ENCODE data around the gene OTOP3. TPM values are rescaled to one million over a fixed set of nuclear protein-coding genes. Genes with fewer than 3 reads are reported as not detected.

The OTOP3 gene
- total RNA-seq, 1 donor from 2014 or later, result 0.57 TPM

GRCh38 chr17:74921769-74922168 is 13.9 kb upstream of the OTOP3 start:
- Mint-ChIP-seq H3K9me3 (ENCODE audit: low read depth) (no peaks in the 10 kb centered on the region), H3K4me1 (ENCODE audit: low read depth) (peaks cover 2% of the 10 kb centered on the region), H3K4me3 (ENCODE audit: low read depth) (no peak overlapping the region), H3K36me3 (ENCODE audit: insufficient read depth) (no peaks in the 10 kb centered on the region), H3K27me3 (peaks cover 48% of the 10 kb centered on the region), H3K27ac (no peak overlapping the region)
- no peak for DNase-seq (ENCODE audit: low spot score, unreplicated experiment)
- TF ChIP-seq CTCF (IDR thresholded peaks at IDR 0.05; ENCODE audit: unreplicated experiment), result no peak

GRCh38 chr17:74922172-74922571 is 13.5 kb upstream of the OTOP3 start:
- H3K4me1 Mint-ChIP-seq (ENCODE audit: low read depth), result peaks cover 2% of the 10 kb centered on the region
- H3K9me3 Mint-ChIP-seq (ENCODE audit: low read depth), result no peaks in the 10 kb centered on the region
- peaks cover 49% of the 10 kb centered on the region for H3K27me3 Mint-ChIP-seq
- H3K36me3 Mint-ChIP-seq (ENCODE audit: insufficient read depth), result no peaks in the 10 kb centered on the region
- DNase-seq (ENCODE audit: low spot score, unreplicated experiment), result no peak
- no peak overlapping the region for H3K4me3 Mint-ChIP-seq (ENCODE audit: low read depth)
- no peak for TF ChIP-seq CTCF (IDR thresholded peaks at IDR 0.05; ENCODE audit: unreplicated experiment)
- H3K27ac Mint-ChIP-seq, result no peak overlapping the region

- Mint-ChIP-seq H3K9me3 (ENCODE audit: low read depth) (no peaks in the 10 kb centered on the region), H3K4me3 (ENCODE audit: low read depth) (peak within 1 kb of the TSS; percentile 38), H3K4me1 (ENCODE audit: low read depth) (peaks cover 2% of the 10 kb centered on the region), H3K36me3 (ENCODE audit: insufficient read depth) (no peaks in the 10 kb centered on the region), H3K27me3 (peaks cover 57% of the 10 kb centered on the region), H3K27ac (no peak within 1 kb of the TSS)
- no peak for TF ChIP-seq CTCF (IDR thresholded peaks at IDR 0.05; ENCODE audit: unreplicated experiment)
- no peak for DNase-seq (ENCODE audit: low spot score, unreplicated experiment)
These were observed 12.8 kb upstream of the OTOP3 start, which contains the start of gene USH1G for GRCh38 chr17:74922694-74923537. TSS of gene USH1G (minus strand) at chr17:74923255. CDS start at chr17:74923073, 182 bp downstream.

- no peak overlapping the region for H3K27ac Mint-ChIP-seq
- peak; percentile 76 for DNase-seq (ENCODE audit: low spot score, unreplicated experiment)
- H3K36me3 Mint-ChIP-seq (ENCODE audit: insufficient read depth), result no peaks in the 10 kb centered on the region
- peaks cover 2% of the 10 kb centered on the region for H3K4me1 Mint-ChIP-seq (ENCODE audit: low read depth)
- H3K27me3 Mint-ChIP-seq, result peaks cover 65% of the 10 kb centered on the region
- no peak overlapping the region for H3K4me3 Mint-ChIP-seq (ENCODE audit: low read depth)
- TF ChIP-seq CTCF (IDR thresholded peaks at IDR 0.05; ENCODE audit: unreplicated experiment), result peak; percentile 93
- no peaks in the 10 kb centered on the region for H3K9me3 Mint-ChIP-seq (ENCODE audit: low read depth)
These were observed 12.0 kb upstream of the OTOP3 start for GRCh38 chr17:74923538-74924249.

- Mint-ChIP-seq H3K27me3 (peaks cover 68% of the 10 kb centered on the region), H3K4me1 (ENCODE audit: low read depth) (peaks cover 2% of the 10 kb centered on the region), H3K9me3 (ENCODE audit: low read depth) (no peaks in the 10 kb centered on the region), H3K36me3 (ENCODE audit: insufficient read depth) (no peaks in the 10 kb centered on the region), H3K4me3 (ENCODE audit: low read depth) (no peak within 1 kb of the TSS), H3K27ac (no peak within 1 kb of the TSS)
- TF ChIP-seq CTCF (IDR thresholded peaks at IDR 0.05; ENCODE audit: unreplicated experiment), result no peak
- DNase-seq (ENCODE audit: low spot score, unreplicated experiment), result no peak
These were observed 11.3 kb upstream of the OTOP3 start, which contains the start of gene OTOP2 for GRCh38 chr17:74924250-74924948. TSS of gene OTOP2 (plus strand) at chr17:74924273. CDS start at chr17:74924633, 360 bp downstream.
